ENCODE results near the gene NOX4.

NOX4 gene

DNA sequence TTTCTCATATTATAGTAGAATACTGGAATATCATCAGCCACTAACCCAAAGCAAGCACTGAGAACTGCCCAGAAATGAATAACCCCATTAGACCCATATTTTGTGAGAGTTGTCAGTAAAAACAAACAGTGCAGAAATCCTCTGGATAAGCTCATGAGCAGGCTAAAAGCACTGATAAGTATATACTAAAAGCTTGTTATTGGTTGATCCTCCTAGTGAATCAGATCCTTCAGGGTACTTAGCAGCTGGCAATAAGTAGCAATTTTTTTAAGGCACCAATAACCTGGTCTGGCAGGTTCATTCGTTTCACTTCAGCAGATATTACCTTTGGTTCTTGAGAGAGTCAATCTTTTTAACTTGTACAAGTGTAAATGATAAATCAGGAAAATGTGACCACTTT lies 1.2 kb downstream of the NOX4 start:
- Histone ChIP-seq H3K27ac (ENCODE audit: low read length) (no peak overlapping the region), H3K27me3 (replicated peaks; ENCODE audit: insufficient read depth, low read length) (no peaks in the 10 kb centered on the region), H3K9me3 (replicated peaks; ENCODE audit: insufficient read depth, low read length) (no peaks in the 10 kb centered on the region), H3K4me3 (ENCODE audit: low read length) (no peak overlapping the region), H2AFZ (ENCODE audit: low read length) (no peak overlapping the region), H3F3A (ENCODE audit: insufficient read depth, low read length) (no peaks in the 10 kb centered on the region), H3K4me1 (ENCODE audit: low read length) (no peaks in the 10 kb centered on the region), H3K9ac (ENCODE audit: low read length) (no peak overlapping the region), H3K36me3 (replicated peaks; ENCODE audit: insufficient read depth, low read length) (no peaks in the 10 kb centered on the region), H4K20me1 (ENCODE audit: insufficient read depth, low read length) (no peaks in the 10 kb centered on the region), H3K9me2 (replicated peaks; ENCODE audit: insufficient read depth, low read length) (no peaks in the 10 kb centered on the region), H3K4me2 (ENCODE audit: low read depth, low read length) (no peak overlapping the region), H3K79me2 (ENCODE audit: low read length) (no peaks in the 10 kb centered on the region)
- DNase-seq = no peak
- no peak for TF ChIP-seq EZH2phosphoT487 (IDR thresholded peaks at IDR 0.05; ENCODE audit: low read length)
- TF ChIP-seq, protein P1, sequence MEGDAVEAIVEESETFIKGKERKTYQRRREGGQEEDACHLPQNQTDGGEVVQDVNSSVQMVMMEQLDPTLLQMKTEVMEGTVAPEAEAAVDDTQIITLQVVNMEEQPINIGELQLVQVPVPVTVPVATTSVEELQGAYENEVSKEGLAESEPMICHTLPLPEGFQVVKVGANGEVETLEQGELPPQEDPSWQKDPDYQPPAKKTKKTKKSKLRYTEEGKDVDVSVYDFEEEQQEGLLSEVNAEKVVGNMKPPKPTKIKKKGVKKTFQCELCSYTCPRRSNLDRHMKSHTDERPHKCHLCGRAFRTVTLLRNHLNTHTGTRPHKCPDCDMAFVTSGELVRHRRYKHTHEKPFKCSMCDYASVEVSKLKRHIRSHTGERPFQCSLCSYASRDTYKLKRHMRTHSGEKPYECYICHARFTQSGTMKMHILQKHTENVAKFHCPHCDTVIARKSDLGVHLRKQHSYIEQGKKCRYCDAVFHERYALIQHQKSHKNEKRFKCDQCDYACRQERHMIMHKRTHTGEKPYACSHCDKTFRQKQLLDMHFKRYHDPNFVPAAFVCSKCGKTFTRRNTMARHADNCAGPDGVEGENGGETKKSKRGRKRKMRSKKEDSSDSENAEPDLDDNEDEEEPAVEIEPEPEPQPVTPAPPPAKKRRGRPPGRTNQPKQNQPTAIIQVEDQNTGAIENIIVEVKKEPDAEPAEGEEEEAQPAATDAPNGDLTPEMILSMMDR (IDR thresholded peaks at IDR 0.05; ENCODE audit: low read length) = no peak
- no peak for TF ChIP-seq EZH2 (optimal IDR thresholded peaks at IDR 0.05; ENCODE audit: low read depth, low read length)

DNA sequence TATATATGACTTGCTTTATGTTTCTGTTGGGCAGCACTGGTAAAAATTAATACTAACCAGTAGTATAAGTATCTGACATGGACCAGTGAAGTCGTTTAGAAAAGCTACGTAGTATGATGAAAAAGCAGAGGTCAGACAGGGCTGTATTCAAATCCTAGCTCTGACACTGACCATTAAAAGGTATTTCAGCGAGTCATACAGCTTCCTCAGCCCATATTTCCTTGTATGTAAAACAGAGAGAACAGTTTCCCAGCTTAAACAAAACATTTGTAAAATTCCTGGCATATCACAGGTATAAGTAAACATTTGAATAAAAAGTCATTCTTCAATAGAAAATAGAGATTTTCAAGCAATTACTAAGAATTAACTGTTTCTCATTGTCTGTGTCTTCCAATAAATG lies 4.2 kb downstream of the NOX4 start:
- no peaks in the 10 kb centered on the region for H3K79me2 ChIP-seq (ENCODE audit: low read length)
- no peak for DNase-seq
- TF ChIP-seq, protein P1 (IDR thresholded peaks at IDR 0.05; ENCODE audit: low read length) = no peak
- TF ChIP-seq EZH2phosphoT487 (IDR thresholded peaks at IDR 0.05; ENCODE audit: low read length) (no peak), EZH2 (optimal IDR thresholded peaks at IDR 0.05; ENCODE audit: low read depth, low read length) (no peak)
- no peak overlapping the region for H3K4me2 ChIP-seq (ENCODE audit: low read depth, low read length)
- no peaks in the 10 kb centered on the region for H4K20me1 ChIP-seq (ENCODE audit: insufficient read depth, low read length)
- H3K27ac ChIP-seq (ENCODE audit: low read length) = no peak overlapping the region
- no peak overlapping the region for H3K4me3 ChIP-seq (ENCODE audit: low read length)
- no peaks in the 10 kb centered on the region for H3K9me2 ChIP-seq (replicated peaks; ENCODE audit: insufficient read depth, low read length)
- H2AFZ ChIP-seq (ENCODE audit: low read length) = no peak overlapping the region
- H3K36me3 ChIP-seq (replicated peaks; ENCODE audit: insufficient read depth, low read length) = no peaks in the 10 kb centered on the region
- H3K9ac ChIP-seq (ENCODE audit: low read length) = no peak overlapping the region
- H3F3A ChIP-seq (ENCODE audit: insufficient read depth, low read length) = no peaks in the 10 kb centered on the region
- no peaks in the 10 kb centered on the region for H3K9me3 ChIP-seq (replicated peaks; ENCODE audit: insufficient read depth, low read length)
- H3K27me3 ChIP-seq (replicated peaks; ENCODE audit: insufficient read depth, low read length) = no peaks in the 10 kb centered on the region
- no peaks in the 10 kb centered on the region for H3K4me1 ChIP-seq (ENCODE audit: low read length)

DNA sequence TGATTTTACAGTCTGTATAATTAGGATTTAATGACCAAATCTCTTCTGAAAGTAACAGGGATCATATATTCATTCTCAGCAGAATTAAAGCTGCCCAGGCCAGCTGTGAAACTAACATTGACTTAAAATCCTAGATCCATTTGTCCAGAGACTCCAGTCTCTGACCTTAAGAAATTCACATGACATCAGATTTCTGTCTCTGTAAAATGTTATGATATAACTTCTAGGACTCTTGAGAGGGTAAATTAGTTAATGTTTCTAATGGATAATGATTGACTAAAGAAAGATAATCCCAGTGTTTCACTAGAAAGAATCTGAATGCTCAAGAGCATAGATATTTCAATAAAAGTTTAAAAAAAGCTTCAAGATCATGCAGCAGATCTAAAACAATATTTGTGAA lies 6.3 kb downstream of the NOX4 start:
- H3K9me2 ChIP-seq (replicated peaks; ENCODE audit: insufficient read depth, low read length) = no peaks in the 10 kb centered on the region
- H4K20me1 ChIP-seq (ENCODE audit: insufficient read depth, low read length) = no peaks in the 10 kb centered on the region
- no peak overlapping the region for H3K4me3 ChIP-seq (ENCODE audit: low read length)
- DNase-seq = no peak
- no peaks in the 10 kb centered on the region for H3F3A ChIP-seq (ENCODE audit: insufficient read depth, low read length)
- H2AFZ ChIP-seq (ENCODE audit: low read length) = no peak overlapping the region
- H3K36me3 ChIP-seq (replicated peaks; ENCODE audit: insufficient read depth, low read length) = no peaks in the 10 kb centered on the region
- no peak overlapping the region for H3K4me2 ChIP-seq (ENCODE audit: low read depth, low read length)
- no peaks in the 10 kb centered on the region for H3K4me1 ChIP-seq (ENCODE audit: low read length)
- no peak overlapping the region for H3K27ac ChIP-seq (ENCODE audit: low read length)
- no peak for TF ChIP-seq EZH2 (optimal IDR thresholded peaks at IDR 0.05; ENCODE audit: low read depth, low read length)
- TF ChIP-seq, protein P1 (IDR thresholded peaks at IDR 0.05; ENCODE audit: low read length) = no peak
- TF ChIP-seq EZH2phosphoT487 (IDR thresholded peaks at IDR 0.05; ENCODE audit: low read length) = no peak
- H3K9me3 ChIP-seq (replicated peaks; ENCODE audit: insufficient read depth, low read length) = no peaks in the 10 kb centered on the region
- H3K79me2 ChIP-seq (ENCODE audit: low read length) = no peaks in the 10 kb centered on the region
- no peak overlapping the region for H3K9ac ChIP-seq (ENCODE audit: low read length)
- no peaks in the 10 kb centered on the region for H3K27me3 ChIP-seq (replicated peaks; ENCODE audit: insufficient read depth, low read length)

All from MM.1S (cell line).